HG03095 (cell line): ENCODE data around the gene AICDA.

Experiments
- ATAC-seq: cut with Tn5 transposase; IDR thresholded peaks from one replicate; pipeline ENCODE4 v1.9.1; 2021; ENCODE audit warnings: moderate library complexity; ENCODE audit not compliant: unreplicated experiment

The AICDA gene

GRCh38 chr12:8559676-8560075 lies 53.0 kb downstream of the AICDA start:
- no peak for ATAC-seq

GRCh38 chr12:8556531-8557097 lies 56.0 kb downstream of the AICDA start:
- no peak for ATAC-seq

GRCh38 chr12:8554451-8555195 lies 58.0 kb downstream of the AICDA start:
- no peak for ATAC-seq

- no peak for ATAC-seq
These were observed 59.5 kb downstream of the AICDA start for GRCh38 chr12:8553088-8553627.
